Stimulated activated naive CD8-positive, alpha-beta T cell treated with anti-CD3 and anti-CD28 coated beads, Interleukin-15, Interleukin-2, amounts not matched to agents 100 ng/mL and 50 ng/mL, for 24 hours (primary cell): ENCODE results near the gene CIROP.

ENCODE experiments used
- H3K27ac Mint-ChIP-seq: one replicate; pipeline ENCODE4 v1.8.0; 2021; ENCODE audit warnings: mild to moderate bottlenecking, mixed read lengths
- H3K27me3 Mint-ChIP-seq: one replicate; pipeline ENCODE4 v1.8.0; 2021; ENCODE audit warnings: mixed read lengths
- H3K36me3 Mint-ChIP-seq: one replicate; pipeline ENCODE4 v1.8.0; 2021; ENCODE audit warnings: low read depth, mixed read lengths
- H3K4me1 Mint-ChIP-seq: one replicate; pipeline ENCODE4 v1.8.0; 2021; ENCODE audit warnings: low read depth, mixed read lengths
- H3K4me3 Mint-ChIP-seq: one replicate; pipeline ENCODE4 v1.8.0; 2021; ENCODE audit warnings: mild to moderate bottlenecking, mixed read lengths
- H3K9me3 Mint-ChIP-seq: one replicate; pipeline ENCODE4 v1.8.0; 2021; ENCODE audit warnings: mixed read lengths

CIROP gene

DNA sequence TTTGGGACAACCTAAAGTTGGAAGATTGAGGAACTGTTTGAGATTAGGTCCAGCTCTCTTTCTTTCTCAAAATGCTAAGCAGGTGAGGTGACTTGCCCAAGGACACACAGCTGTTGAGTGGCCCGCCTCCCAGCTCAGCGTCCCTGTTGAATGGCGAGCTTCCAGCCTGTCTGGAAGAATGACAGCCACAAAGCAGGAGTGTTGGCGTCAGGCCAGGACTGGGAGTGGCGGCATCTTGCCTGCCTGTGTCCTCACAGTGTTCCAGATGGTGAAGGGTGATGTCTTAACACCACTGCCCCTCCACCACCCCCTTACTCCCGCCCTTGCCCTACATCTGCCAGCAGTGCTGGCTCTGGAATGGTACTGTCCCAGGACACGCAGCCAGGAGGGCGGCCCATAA, 18.6 kb upstream of the CIROP start:
- Mint-ChIP-seq H3K27ac (no peak overlapping the region), H3K27me3 (no peaks in the 10 kb centered on the region), H3K9me3 (no peaks in the 10 kb centered on the region), H3K36me3 (no peaks in the 10 kb centered on the region), H3K4me3 (no peak overlapping the region), H3K4me1 (peaks cover 31% of the 10 kb centered on the region)

DNA sequence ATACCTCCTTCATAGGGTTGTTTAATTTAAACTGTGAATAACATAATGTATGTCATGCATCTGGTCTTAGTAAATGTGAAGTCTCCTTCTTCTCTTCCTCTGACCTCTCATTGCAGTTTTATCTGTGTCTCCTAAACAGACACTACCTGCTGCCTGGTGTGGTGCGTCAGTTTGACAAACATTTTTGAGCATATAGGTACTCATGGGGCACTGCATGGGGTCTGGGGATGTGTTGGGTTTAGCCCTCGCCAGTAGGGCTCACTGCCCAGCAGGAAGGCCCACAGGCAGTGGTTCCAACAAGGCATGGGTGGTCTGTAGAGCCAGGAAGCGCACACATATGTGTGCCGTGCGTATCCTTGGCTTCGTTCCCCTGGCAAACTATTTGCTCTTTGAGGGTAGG, 17.3 kb upstream of the CIROP start:
- H3K4me1 Mint-ChIP-seq, result peaks cover 35% of the 10 kb centered on the region
- no peak overlapping the region for H3K27ac Mint-ChIP-seq
- no peaks in the 10 kb centered on the region for H3K27me3 Mint-ChIP-seq
- H3K36me3 Mint-ChIP-seq, result no peaks in the 10 kb centered on the region
- no peak overlapping the region for H3K4me3 Mint-ChIP-seq
- H3K9me3 Mint-ChIP-seq, result no peaks in the 10 kb centered on the region

DNA sequence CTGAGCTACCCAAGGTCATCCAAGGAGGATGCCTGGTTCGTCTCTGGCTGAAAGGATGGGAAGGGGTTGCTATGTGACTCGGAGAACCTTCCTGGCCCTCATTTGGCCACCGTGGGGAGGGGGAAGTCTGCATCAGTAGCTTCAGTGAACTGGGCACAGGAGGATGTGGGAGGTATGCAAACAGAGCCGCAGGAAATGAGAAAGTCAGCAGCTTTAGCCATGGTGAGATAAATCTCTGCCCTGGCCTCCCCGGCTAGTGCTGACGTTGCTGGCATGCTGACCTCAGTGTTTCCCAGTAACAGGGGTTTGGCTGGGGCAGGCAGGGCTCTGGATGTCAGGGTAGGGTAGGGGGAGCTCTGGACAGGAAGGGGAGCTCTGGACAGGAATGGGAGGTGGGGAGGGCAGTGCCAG, 16.6 kb upstream of the CIROP start:
- peak overlapping the region; percentile 34 for H3K27ac Mint-ChIP-seq
- no peak overlapping the region for H3K4me3 Mint-ChIP-seq
- H3K36me3 Mint-ChIP-seq, result no peaks in the 10 kb centered on the region
- peaks cover 35% of the 10 kb centered on the region for H3K4me1 Mint-ChIP-seq
- H3K9me3 Mint-ChIP-seq, result no peaks in the 10 kb centered on the region
- H3K27me3 Mint-ChIP-seq, result no peaks in the 10 kb centered on the region

DNA sequence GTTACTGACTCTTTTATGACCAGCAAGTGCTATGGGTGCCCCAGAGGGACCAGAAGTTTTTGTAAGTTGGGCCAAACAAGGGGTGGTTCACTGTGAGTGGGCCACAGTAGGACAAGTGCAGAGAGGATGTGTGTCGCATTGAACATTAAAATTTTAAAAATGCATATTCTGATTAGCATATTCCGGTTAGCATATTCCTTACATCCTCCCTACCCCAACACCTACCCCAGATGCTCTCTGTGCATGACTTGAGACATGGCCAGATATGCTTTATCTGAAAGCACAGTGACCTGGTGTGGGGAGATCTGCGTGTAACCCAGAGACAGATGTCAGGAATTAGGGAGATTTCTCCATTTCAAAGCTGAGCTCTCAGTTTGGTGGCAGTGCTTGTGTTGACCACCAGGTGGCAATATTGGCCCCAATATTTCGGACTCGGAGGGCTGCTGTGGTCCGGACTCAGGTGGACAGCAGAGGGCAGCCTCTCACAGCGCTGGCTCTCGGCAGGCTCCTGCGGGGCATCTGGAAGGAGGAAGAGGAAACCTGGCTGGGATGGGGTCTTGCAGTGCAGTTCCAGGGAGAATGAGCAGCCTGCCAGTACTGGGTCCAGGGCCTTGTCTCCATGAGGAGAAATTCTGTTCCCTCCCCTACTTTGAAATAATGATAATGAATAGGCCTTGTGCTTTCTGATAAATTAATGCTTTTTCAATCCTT, 15.9 kb upstream of the CIROP start:
- Mint-ChIP-seq H3K27ac (peak overlapping the region; percentile 59), H3K9me3 (no peaks in the 10 kb centered on the region), H3K4me3 (peak overlapping the region; percentile 10), H3K27me3 (no peaks in the 10 kb centered on the region), H3K4me1 (peaks cover 35% of the 10 kb centered on the region), H3K36me3 (no peaks in the 10 kb centered on the region)

DNA sequence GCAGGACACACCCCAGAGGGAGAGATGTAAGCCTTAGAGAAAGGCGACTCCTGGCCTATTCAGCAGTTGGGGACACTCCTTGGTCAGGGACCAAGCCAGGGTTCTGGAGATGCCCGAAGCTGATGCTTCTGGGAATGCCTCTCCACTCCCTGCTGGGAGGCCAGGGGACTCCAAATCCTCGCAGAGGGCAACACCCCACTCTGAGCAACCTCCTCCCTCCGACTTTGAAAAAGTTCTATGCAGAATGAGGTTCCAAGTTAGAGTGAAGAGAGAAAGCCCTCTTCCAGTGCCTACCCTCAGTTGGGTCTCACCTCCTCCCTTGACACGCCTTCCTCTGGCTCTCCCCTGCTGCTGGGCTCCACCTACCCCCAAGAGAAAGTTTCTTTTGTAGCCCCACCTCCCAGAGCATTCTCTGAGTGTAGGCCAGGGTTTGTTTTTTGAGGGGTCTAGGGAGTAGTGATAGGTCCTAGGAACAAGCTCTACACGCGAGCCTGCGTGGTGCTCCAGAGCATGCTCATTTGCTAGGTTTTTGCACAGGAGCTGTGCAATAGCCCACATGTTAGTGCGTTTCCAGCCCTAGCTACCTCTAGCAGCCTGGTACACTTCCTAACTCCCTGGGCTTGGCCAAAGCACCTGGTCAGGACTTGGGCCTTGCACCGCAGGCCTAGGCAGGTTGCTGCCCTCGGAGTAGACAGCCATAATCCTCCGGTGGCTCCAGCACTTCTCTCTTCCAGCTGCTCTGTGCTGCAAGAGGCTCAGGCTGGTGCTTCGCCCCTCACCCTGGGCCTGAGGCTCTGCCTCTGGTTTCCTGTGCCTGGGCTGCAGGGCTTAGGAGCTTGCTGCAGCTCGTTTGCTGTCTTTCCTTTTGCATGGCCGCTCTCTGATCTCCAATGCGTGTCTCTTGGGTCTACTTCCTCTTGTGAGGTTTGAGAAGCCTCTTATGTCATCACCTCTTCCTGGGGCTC, 14.9 kb upstream of the CIROP start:
- no peak overlapping the region for H3K4me3 Mint-ChIP-seq
- H3K36me3 Mint-ChIP-seq, result no peaks in the 10 kb centered on the region
- no peaks in the 10 kb centered on the region for H3K27me3 Mint-ChIP-seq
- H3K4me1 Mint-ChIP-seq, result peaks cover 35% of the 10 kb centered on the region
- peak overlapping the region; percentile 74 for H3K27ac Mint-ChIP-seq
- H3K9me3 Mint-ChIP-seq, result no peaks in the 10 kb centered on the region

DNA sequence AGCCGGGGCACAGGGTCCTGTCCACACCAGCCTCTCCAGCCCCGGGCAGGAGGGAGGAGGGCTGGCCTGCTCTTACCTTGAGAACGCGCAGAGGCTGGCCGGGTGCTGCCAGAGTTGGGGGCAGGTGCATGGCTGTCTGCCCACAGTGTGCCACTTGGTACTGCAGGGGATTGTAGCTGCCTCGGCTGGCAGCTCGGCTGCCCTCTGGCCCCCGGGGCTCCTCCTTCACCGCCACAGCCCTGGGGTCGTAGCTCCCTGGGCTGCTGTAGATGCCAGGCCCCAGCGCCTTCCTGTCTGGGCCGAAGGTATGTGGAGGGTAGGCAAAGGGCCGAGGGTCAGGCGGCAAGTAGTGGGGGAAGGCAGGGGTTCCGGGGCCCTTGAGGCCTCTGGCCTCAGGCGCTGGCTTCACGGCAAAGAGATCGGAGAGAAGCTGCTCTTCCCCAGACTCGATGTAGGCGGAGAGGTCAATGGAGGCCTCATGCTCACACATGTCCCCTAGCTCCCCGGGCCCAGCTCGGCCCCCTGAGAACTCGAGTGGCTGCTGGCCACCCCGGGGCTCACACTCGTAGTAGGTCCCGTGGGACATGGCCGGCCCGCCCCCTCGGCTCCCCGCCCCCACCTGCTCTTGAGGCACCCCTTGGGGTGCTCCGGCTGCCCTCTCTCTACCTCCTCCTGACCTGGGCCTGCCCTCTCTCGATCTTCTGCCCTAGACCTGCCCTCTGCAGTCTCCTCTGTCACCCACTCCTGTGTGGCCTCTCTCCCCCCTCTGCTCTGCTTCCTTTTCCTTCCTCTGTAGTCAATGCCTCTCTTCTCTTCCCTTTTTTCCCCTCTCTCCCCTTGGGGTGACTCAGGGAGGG, 13.9 kb upstream of the CIROP start, which contains the start of gene CEBPE:
Gene CEBPE (minus strand): TSS at position 750 of the 857 bp plus-strand sequence. CDS start 164 bp downstream, at position 586.
- H3K27me3 Mint-ChIP-seq, result no peaks in the 10 kb centered on the region
- no peak within 1 kb of the TSS for H3K4me3 Mint-ChIP-seq
- peaks cover 35% of the 10 kb centered on the region for H3K4me1 Mint-ChIP-seq
- no peaks in the 10 kb centered on the region for H3K36me3 Mint-ChIP-seq
- H3K27ac Mint-ChIP-seq, result peak within 1 kb of the TSS; percentile 74
- H3K9me3 Mint-ChIP-seq, result no peaks in the 10 kb centered on the region

DNA sequence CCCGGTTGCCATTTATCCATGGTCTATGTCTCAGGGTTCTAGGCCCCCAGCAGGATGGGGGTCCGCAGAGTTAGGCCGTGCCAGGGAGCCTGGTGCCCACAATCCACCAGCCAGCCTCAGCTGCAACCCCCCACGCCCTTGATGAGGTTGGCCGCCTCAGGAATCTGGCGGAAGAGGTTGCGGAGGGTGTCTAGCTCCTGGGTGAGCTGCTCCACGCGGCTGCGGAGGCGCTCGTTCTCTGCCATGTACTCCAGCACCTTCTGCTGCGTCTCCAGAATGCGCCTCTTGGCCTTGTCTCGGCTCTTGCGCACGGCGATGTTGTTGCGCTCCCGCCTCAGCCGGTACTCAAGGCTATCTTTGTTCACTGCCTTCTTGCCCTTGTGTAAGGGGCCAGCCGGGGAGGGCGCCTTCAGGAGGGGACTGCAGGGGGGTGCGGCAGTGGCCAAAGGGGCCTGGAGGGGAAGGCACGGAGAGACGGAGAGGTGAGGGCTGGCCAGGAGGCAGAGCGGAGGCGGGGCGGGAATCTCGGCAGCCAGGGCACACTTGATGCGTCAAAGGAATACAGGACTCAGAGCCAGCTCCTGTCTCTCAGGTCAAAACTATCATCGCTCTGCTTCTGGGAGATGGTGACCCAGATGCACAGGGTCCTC, 12.7 kb upstream of the CIROP start:
- Mint-ChIP-seq H3K36me3 (no peaks in the 10 kb centered on the region), H3K4me3 (no peak overlapping the region), H3K9me3 (no peaks in the 10 kb centered on the region), H3K4me1 (peaks cover 35% of the 10 kb centered on the region), H3K27ac (no peak overlapping the region), H3K27me3 (no peaks in the 10 kb centered on the region)

DNA sequence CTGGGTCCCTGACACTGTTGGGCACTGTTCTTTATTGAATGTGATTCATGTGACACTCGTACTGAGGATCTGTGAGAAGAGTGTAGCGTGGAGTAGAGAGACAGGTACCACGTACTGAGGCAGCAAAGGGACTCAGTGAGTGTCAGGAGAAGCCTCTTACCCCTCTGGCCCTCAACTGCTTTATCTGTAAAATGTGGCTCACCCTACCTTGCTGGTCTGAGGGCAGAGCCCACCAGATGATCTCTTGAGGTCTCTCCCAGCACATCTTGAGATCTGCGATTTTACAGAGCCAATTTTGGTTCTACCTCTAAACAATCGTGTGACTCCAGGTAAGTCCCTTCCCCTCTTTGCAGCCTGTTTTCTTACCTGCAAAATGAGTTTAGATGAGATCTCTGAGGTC, 11.1 kb upstream of the CIROP start:
- no peaks in the 10 kb centered on the region for H3K27me3 Mint-ChIP-seq
- no peak overlapping the region for H3K4me3 Mint-ChIP-seq
- H3K4me1 Mint-ChIP-seq, result peaks cover 28% of the 10 kb centered on the region
- H3K9me3 Mint-ChIP-seq, result no peaks in the 10 kb centered on the region
- no peaks in the 10 kb centered on the region for H3K36me3 Mint-ChIP-seq
- H3K27ac Mint-ChIP-seq, result no peak overlapping the region

DNA sequence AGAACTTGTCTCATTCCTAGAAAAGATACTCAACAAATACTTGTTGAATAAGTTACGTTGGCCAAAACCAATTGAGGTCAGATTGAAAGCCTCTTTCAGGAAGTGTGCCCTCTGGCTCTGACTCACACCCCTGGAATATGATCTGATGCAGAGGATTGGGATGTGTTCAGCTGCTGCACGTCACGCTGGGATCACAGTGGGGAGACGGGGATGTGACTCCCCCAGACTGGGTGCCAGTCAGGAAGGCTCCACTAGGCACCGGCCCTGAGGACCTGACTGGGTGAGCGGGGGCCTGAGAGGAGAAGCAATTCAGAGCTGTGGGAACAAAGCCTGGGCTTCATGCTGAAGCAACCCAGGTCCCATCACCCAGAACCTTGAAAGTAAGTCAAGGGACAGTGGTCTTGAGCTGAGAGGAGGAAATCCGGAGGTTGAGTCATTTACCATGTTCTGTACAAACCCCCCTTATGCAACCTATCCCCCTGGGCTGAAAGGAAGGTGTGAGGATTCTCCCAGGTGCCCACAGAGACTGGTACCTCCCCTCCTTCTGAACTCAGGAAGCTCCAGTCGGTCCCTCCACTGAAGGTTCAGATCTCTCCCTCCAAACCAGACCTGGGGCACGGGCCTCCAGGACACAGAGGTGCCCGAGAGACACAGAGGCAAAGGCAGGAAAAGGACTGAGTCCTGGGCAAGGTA, 10.4 kb upstream of the CIROP start:
- no peak overlapping the region for H3K4me3 Mint-ChIP-seq
- no peaks in the 10 kb centered on the region for H3K36me3 Mint-ChIP-seq
- H3K27ac Mint-ChIP-seq, result no peak overlapping the region
- H3K9me3 Mint-ChIP-seq, result no peaks in the 10 kb centered on the region
- no peaks in the 10 kb centered on the region for H3K27me3 Mint-ChIP-seq
- peaks cover 21% of the 10 kb centered on the region for H3K4me1 Mint-ChIP-seq

DNA sequence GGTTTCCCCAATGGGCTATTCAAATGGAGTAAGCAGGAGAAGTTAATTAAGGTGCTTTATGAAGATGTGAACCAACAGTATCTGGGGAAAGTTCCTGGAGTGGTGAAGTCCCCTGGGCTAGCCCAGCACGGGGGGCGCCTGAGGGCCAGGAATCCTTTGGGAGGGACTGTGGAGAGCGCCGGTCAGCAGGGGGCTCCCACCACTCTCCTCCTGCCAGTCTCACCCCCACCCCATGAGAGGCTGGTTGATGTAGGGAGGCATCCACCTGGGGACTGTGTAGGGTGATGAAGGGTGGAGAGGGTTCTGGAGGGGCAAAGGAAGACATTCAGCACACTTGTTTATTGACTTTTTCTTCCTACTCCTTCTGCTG, 9.9 kb upstream of the CIROP start:
- Mint-ChIP-seq H3K36me3 (no peaks in the 10 kb centered on the region), H3K27ac (no peak overlapping the region), H3K9me3 (no peaks in the 10 kb centered on the region), H3K27me3 (no peaks in the 10 kb centered on the region), H3K4me3 (no peak overlapping the region), H3K4me1 (peaks cover 15% of the 10 kb centered on the region)

DNA sequence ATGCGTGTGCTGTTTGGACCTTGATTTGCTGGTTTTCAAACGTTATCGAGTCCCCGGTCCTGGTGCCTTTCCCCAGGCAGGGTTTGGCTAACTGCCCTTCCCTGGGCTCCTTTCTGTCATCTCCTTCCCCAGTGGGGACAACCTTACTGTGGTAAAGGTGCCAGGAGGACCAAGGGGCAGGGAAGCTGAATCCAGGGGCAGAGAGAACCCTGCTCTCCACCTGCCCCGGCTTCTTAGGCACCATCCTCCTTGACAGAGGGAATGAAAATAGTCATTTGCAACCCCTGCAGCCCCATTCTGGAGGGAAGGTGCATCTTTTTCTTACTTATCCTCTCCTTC, 9.3 kb upstream of the CIROP start:
- no peaks in the 10 kb centered on the region for H3K36me3 Mint-ChIP-seq
- no peaks in the 10 kb centered on the region for H3K27me3 Mint-ChIP-seq
- H3K9me3 Mint-ChIP-seq, result no peaks in the 10 kb centered on the region
- peaks cover 10% of the 10 kb centered on the region for H3K4me1 Mint-ChIP-seq
- no peak overlapping the region for H3K4me3 Mint-ChIP-seq
- no peak overlapping the region for H3K27ac Mint-ChIP-seq

DNA sequence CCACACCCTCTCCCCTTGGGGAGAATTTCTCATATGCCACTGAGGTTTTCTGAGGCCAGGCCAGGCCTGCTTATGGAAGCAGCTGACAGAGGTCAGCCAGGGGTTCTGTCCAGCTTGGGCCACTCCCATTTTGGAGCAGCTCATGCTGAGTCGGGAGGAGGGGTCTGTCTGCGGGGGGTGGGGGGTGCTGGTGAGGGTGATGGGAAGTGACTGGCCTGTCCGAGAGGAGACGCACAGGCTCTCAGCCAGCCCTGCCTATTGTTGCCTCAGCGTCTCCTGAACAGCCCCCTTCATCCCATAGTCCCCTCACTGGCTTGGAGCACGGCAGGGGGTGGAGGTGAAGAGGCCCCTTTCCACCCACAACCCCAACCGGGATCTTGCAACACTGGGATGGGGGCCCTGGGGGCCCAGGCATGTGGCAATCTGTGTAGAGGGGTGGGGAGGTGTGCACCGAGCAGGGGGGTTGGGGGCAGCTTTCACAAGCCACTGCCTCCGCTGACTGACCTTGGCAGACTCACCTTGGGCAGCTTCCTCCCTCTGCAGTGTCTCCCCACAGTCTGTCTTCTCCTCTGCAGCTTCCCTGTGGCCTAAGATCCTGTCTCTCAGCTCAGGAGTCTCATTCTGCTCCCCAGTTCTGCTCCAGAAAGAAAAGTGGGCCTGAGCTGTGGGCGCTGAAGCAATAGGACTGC, 8.8 kb upstream of the CIROP start:
- no peak overlapping the region for H3K4me3 Mint-ChIP-seq
- no peaks in the 10 kb centered on the region for H3K27me3 Mint-ChIP-seq
- H3K4me1 Mint-ChIP-seq, result peaks cover 5% of the 10 kb centered on the region
- H3K9me3 Mint-ChIP-seq, result no peaks in the 10 kb centered on the region
- no peak overlapping the region for H3K27ac Mint-ChIP-seq
- no peaks in the 10 kb centered on the region for H3K36me3 Mint-ChIP-seq

DNA sequence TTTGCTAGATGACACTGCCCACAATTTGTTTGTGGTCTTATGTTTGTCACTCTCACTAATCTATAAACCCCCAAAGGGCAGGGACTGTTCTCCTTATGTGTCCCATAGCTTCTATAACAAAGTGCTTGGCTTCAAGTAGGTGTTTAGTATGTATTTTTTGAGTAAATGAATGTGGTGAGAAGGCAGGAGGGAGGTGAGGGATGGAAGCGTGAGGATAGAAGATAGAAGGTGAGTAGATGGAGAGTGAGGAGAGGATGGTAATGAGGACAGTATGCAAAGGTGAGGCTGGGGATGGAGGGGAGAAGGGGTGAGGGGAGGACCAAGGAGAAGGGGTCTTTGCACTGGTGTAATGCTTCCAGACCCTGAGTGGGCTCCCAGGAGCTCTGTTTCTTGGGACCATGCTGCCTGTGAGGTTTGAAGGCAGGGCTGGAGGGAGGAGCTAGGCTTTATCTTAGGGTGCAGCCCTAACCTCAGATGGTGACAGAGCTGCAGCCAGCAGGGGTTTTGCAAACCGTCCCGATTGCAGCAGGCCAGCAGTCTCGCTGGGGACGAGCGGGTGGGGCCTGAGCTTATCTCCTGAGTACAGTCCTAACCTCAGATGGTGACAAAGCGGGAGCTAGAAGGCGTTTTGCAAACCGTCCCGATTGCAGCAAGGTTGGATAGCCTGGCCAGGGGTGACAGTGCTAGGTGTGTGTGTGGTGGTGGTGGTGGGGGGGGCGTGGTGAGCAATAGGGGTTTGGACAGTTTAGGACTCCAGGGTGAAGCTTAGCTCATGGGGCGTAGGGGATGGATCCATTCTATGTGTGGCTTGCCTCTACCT, 7.8 kb upstream of the CIROP start:
- H3K27ac Mint-ChIP-seq, result no peak overlapping the region
- H3K9me3 Mint-ChIP-seq, result no peaks in the 10 kb centered on the region
- H3K27me3 Mint-ChIP-seq, result no peaks in the 10 kb centered on the region
- H3K36me3 Mint-ChIP-seq, result no peaks in the 10 kb centered on the region
- H3K4me3 Mint-ChIP-seq, result no peak overlapping the region
- H3K4me1 Mint-ChIP-seq, result no peaks in the 10 kb centered on the region
